DMS79 (cell line): ENCODE results near the gene RIPK4.

ENCODE experiments used
- DNase-seq: peaks from one replicate; lab custom pipeline; 2025; lab: John Stamatoyannopoulos, UW

RIPK4 gene

GRCh38 chr21:41753006-41753898 is 13.6 kb downstream of the RIPK4 start:
- no peak for DNase-seq

DNA sequence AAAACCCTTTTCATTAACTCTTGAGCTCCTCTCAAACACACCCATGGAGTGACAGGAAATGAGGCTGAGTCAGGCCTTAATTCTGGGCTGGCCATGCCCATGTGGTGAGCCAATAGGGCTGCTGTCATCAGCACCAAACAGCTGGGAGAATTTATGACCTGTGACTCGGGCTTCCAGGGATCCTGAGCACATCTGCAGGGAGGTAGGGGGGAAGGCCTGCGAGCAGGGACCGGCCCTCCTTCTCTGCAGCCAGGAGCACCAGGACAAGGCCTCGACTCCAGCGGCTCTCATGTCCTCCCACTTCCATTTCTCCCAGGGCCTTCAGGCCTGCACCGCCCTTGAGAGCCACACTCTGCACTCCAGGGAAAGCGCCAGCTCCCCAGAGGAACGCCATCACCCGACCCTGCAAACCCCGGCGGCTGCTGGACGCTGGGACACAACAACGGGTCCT is 14.6 kb downstream of the RIPK4 start:
- DNase-seq = no peak

GRCh38 chr21:41751611-41752011 is 15.2 kb downstream of the RIPK4 start:
- peak; percentile 78 for DNase-seq

DNA sequence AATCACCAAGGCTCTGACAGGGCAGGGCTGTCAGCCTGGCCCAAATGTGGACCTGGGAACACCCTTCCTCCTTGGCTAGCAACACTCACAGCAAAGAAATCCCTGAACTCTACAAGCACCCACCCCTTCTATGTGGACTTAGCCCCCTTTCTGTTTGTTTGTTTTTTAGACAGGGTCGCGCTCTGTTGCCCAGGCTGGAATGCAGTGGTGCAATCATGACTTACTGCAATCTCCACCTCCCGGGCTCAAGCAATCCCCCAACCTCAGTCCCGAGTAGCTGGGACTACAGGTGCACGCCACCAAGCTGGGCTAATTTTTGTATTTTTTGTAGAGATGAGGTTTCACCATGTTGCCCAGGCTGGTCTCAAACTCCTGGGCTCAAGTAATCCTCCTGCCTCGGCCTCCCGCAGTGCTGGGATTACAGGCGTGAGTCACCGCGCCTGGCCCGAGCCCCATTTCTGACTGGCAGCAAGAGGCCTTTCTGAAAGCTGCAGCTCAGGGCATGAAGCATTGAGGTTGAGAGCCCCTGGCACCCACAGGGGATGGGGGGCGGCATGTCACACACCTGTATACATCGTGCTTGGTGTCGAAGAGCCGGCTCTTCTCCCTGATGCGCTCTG is 16.2 kb downstream of the RIPK4 start:
- no peak for DNase-seq

- DNase-seq = no peak
Measured at GRCh38 chr21:41750051-41750450, 16.8 kb downstream of the RIPK4 start.

DNA sequence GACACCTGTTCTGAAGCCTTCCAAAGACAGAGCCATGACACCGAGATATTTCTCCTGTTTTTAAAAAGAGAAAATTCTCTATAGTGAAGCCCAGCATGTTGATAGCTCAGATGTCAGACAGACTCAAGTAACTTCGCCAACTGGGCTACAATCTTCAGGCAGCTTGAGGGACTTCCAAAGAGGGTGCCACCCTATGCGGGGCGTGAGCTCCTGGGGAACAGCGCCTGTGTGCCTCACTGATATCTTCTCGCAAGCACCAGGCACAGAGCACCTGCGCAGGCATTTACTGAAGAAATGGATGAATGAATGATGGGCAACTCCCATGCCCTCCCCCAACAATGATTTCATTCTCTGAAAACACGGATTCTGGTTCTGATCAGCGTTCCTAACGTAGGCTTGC is 17.6 kb downstream of the RIPK4 start:
- DNase-seq = no peak

- DNase-seq = no peak
Measured at GRCh38 chr21:41747943-41748738, 18.7 kb downstream of the RIPK4 start.

- DNase-seq = no peak
Measured at GRCh38 chr21:41746744-41747006, 20.2 kb downstream of the RIPK4 start.

DNA sequence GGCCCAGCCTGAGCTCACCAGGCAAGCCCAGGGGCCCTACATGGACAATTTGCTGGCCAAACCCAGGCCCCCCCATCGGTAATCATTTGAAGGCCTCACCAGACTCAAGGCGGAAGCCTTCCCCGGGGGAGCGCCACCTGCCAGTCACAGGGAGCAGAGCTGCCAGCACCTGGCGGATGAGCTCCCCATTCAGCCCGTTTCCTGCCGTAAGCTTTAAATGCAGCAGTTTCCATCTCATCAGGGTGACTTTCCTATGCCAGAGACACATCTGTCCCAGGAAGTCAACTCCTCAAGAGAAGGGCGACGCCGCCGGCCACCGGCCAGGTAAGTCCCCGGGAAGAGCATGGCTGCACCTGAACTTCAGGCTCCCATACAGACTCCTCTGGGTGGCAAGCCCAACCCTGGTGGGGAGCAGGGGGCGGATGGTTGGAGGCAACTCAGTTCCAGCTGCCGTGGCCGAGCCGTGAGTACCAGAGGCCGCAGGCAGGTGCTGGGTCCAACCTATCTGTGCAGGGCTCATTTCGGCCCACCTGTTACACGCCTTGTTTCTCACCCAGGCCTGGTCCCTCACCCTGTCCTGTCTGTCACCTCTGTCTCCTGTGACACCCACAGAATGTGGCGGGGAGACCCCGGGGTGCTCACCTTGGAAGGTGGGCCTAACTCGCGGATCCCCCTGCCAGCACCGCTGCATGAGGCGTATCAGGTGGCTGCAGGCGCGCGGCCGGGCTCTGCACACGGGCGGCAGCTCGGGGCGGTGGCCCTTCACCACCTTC is 20.7 kb downstream of the RIPK4 start:
- DNase-seq = no peak

DNA sequence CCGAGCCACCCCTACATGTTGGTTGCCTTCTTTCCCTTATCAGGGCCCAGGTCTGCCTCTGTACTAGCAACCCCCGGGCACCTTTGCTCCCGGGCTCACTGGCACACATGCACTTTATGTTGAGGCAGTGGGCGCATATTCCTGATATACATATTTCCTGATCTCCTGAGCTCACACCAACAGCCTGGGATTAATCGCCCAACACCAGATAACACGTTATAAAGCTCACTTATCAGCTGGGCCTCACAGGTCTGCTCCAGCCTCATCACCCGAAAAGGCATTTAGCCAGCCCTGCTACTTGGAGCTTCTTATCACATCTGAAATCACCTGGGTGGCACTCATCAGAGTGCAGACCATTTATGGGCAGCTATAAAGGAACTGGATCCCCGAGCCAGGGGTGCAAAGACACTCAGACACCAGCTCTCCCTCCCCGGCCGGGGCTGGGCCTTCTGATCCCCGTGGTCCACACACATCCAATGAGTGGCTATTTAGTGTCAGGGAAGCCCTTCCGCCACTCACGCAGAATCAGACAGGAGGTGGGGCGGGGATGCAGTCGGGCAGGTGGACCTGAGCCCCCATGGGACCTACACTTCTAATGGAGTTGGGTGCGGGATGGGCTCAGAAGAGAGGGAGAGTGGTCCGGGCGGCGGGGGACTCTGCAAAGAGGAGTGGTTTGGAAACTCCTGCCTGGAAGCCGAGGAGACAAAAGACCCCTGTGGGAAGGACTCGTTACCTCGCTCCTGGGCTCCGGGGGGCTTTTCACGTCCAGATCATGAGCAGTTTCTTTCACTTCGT is 21.6 kb downstream of the RIPK4 start:
- no peak for DNase-seq

DNA sequence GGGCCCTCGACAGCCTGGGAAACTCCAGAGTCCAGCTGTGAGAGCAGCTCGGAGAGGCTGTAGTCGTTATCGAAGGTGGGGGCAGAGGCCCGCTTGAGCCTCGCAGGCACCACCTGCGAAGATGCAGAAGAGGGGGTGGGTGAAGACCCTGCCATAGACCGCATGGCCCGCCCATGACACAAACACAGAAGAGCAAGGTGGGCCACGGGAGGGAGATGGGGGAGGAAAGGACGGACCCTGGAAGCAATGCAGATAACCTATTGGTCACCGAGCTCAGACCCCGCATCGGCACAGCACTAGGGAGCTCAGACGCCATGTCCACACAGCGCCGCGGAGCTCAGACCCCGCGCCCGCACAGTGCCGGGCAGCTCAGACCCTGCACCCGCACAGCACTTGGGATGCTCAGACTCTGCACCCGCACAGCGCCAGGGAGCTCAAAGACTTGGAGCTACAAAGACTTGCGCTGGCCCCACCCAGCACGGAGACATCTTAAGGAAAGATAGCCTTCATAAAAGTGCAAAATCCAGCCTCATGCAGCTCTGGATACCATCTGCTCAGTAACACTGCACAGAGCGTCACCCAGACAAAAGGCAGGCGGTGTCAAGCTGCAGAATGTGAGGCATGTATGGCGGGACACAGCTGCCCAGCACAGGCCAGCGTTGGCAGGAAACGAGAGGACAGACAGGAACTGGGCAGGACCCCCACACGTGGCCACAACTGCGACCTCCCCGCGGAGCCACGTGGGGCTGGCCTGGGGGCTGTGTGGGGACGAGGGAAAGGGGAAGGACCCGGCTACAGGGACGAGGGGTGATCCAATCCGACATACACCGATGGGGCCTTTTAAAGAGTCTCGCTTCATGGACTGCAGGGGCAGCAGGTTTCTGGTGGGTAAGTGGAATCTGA is 22.6 kb downstream of the RIPK4 start:
- DNase-seq = no peak

DNA sequence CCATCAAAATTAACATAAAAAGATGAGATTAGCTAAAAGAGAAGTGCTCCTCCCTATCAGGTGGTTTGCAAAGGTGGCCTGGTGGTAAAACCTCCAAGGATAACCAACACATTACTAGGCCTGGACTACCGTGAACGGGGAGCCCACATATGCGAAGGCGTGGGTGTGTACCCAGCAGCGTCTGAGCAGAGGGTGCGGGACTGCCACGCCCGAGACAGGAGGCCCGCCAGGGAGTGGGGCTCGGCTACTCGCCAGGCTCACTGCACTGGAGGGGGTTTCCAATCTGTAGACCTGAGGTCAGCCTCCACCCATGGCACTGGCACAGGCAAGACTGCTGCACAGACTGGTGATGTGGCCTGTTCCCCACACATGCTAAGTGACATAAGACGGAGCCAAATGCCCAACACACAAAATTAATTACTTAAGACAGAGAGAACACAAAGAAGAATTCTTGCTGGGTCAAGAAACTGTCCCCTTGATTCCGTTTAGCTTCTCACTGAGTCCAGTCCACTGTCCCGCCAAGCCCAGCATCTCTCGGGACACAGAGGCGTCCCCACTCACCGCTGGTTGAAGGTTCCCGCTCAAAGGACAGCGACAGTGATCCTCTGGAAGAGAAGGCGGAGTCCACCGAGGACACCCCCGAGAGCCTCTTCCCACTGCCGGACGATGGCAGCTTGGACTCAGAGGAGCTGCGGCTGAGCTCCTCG is 23.4 kb downstream of the RIPK4 start:
- no peak for DNase-seq

DNA sequence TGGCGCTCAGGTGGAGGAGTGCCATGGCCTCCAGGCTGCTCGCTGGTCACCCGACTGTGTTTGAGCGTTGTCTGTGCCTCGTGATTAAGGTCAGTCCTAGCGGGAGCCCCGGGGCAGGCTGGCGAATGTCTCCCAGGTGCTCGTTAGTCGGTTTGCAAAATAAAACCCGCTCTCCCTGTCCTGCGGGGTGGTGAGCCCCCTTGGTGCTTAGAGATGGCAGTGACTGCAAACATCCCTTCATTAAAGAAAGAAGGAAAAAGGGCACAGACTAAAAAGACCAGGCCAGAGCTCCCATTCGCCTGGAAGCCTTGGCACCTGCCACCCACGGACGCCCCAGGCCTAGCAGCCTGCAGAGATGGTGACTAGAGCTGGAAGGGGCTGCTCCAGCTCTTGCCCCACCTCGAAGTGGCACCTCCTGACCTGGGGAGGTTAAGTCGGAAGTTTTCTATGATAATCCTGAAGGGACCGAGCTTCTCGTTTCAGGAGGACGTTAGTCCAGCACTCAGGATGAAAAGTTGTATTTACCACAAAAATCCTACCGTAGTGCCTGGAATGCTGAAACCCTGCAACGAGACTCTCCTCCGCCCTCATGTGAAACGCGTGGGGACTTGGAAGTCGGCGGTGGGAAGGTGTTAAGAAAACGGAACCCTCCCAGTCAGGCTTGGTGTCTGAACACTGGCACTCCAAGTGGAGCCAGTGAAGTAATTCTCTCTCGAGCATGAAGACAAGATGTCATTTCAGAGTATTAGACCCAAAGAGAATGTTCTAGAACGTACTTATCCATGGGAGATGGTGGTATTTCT is 24.6 kb downstream of the RIPK4 start:
- no peak for DNase-seq

DNA sequence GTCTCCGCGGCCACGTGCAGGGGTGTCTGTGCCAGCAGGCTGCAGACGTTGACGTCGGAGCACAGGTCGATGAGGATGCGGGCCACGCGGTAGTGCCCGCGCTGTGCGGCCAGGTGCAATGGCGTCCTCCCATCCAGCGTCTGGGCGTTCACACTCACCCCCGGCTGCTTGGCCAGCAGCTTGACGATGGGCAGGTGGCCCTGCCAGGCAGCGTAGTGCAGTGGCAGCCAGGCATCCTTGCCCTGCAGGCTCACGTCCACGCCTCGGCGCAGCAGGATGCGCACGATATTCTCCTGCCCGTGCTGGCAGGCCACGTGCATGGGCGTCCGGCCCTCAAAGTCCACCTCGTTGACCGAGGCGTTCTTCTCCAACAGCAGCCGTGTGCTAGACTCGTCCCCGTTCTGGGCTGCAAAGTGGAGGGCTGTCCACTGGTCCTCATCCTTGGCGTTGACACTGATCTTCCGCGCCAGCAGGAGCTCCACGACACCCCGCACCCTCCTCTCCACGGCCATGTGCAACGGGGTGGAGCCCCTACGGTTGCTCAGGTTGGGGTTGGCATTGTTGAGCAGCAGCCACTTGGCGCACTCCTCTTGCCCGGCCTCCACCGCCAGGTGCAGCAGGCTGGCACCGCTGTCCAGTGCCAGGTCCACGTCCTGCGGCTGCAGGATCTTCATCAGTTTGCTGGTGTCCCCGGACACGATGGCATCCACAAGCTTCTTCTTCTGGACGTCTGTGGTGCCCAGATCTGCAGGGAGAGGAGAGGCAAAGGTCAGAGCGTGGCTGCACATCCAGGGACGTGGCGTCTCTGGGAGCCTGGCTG is 25.4 kb downstream of the RIPK4 start:
- no peak for DNase-seq

GRCh38 chr21:41740604-41741252 is 26.1 kb downstream of the RIPK4 start:
- DNase-seq = no peak

DNA sequence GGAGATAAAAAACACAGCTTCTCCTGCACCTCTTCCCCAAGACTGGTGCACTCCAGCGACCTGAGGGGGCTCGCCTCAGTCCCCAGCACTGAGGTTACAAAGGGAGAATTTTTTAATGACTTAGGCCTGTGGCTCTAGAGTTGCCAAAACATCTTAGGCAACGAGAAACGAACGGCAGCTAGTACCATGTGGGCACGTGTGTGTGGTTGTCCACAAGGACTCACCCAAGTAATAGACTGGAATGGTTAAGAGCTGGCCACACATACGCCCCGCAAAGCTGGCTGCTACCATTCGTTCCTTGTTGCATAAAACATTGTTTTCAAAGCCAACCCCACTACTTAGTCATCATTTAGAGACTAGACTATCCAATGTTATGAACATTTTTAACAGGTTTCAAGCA is 26.9 kb downstream of the RIPK4 start:
- no peak for DNase-seq

GRCh38 chr21:41739011-41739410 is 27.8 kb downstream of the RIPK4 start:
- DNase-seq = no peak
